Measurements from ENCODE around the gene MBOAT7. TPM values are rescaled to one million over a fixed set of nuclear protein-coding genes. Genes with fewer than 3 reads are reported as not detected.

MBOAT7 gene
- polyA plus RNA-seq, 1 donor from 2014 or later: 19.0 TPM

DNA sequence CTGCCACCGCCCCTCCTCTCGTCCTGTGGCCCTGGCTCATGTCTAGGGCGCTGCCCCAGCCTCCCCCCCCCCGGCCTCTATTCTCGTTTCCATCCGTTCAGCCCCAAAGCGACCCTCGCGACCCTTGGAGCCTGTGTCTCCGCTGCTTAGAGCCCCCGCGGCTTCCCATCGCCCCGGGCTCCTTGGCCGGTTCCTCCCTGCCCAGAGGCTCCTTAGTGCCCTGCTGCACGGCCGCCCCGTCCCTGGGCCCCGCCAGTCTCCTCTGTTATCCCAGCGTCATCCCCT is 61.0 kb downstream of the MBOAT7 start:
- no peaks in the 10 kb centered on the region for H3K9me3 ChIP-seq (ENCODE audit: low read length)
- H3K27me3 ChIP-seq (ENCODE audit: insufficient read depth, low read depth, low read length): no peaks in the 10 kb centered on the region
- TF ChIP-seq EZH2 (IDR thresholded peaks at IDR 0.05; ENCODE audit: borderline replicate concordance, insufficient read depth, low read length, poor library complexity, severe bottlenecking) (no peak), RAD21 (conservative IDR thresholded peaks at IDR 0.05) (no peak), POLR2AphosphoS5 (IDR thresholded peaks at IDR 0.05) (no peak), SMC3 (conservative IDR thresholded peaks at IDR 0.05; ENCODE audit: poor library complexity) (no peak), TAF1 (IDR thresholded peaks at IDR 0.05; ENCODE audit: low read depth) (no peak), EP300 (conservative IDR thresholded peaks at IDR 0.05; ENCODE audit: poor library complexity, severe bottlenecking) (no peak), MXI1 (conservative IDR thresholded peaks at IDR 0.05; ENCODE audit: poor library complexity, severe bottlenecking) (no peak)
- TF ChIP-seq, protein P1, sequence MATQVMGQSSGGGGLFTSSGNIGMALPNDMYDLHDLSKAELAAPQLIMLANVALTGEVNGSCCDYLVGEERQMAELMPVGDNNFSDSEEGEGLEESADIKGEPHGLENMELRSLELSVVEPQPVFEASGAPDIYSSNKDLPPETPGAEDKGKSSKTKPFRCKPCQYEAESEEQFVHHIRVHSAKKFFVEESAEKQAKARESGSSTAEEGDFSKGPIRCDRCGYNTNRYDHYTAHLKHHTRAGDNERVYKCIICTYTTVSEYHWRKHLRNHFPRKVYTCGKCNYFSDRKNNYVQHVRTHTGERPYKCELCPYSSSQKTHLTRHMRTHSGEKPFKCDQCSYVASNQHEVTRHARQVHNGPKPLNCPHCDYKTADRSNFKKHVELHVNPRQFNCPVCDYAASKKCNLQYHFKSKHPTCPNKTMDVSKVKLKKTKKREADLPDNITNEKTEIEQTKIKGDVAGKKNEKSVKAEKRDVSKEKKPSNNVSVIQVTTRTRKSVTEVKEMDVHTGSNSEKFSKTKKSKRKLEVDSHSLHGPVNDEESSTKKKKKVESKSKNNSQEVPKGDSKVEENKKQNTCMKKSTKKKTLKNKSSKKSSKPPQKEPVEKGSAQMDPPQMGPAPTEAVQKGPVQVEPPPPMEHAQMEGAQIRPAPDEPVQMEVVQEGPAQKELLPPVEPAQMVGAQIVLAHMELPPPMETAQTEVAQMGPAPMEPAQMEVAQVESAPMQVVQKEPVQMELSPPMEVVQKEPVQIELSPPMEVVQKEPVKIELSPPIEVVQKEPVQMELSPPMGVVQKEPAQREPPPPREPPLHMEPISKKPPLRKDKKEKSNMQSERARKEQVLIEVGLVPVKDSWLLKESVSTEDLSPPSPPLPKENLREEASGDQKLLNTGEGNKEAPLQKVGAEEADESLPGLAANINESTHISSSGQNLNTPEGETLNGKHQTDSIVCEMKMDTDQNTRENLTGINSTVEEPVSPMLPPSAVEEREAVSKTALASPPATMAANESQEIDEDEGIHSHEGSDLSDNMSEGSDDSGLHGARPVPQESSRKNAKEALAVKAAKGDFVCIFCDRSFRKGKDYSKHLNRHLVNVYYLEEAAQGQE (IDR thresholded peaks at IDR 0.05; ENCODE audit: borderline replicate concordance): no peak
- TF ChIP-seq, protein P2, sequence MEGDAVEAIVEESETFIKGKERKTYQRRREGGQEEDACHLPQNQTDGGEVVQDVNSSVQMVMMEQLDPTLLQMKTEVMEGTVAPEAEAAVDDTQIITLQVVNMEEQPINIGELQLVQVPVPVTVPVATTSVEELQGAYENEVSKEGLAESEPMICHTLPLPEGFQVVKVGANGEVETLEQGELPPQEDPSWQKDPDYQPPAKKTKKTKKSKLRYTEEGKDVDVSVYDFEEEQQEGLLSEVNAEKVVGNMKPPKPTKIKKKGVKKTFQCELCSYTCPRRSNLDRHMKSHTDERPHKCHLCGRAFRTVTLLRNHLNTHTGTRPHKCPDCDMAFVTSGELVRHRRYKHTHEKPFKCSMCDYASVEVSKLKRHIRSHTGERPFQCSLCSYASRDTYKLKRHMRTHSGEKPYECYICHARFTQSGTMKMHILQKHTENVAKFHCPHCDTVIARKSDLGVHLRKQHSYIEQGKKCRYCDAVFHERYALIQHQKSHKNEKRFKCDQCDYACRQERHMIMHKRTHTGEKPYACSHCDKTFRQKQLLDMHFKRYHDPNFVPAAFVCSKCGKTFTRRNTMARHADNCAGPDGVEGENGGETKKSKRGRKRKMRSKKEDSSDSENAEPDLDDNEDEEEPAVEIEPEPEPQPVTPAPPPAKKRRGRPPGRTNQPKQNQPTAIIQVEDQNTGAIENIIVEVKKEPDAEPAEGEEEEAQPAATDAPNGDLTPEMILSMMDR (IDR thresholded peaks at IDR 0.05; ENCODE audit: poor library complexity, severe bottlenecking): no peak
- H3K27ac ChIP-seq (ENCODE audit: low read length): no peak overlapping the region
- no peak overlapping the region for H3K4me3 ChIP-seq (ENCODE audit: low read length)
- no peak overlapping the region for H3K4me2 ChIP-seq (ENCODE audit: low read length)
- H4K20me1 ChIP-seq (ENCODE audit: insufficient read depth): no peaks in the 10 kb centered on the region
- no peak overlapping the region for H2AFZ ChIP-seq (ENCODE audit: low read depth, low read length)
- H3K36me3 ChIP-seq (ENCODE audit: insufficient read depth, low read length): no peaks in the 10 kb centered on the region
- H3K9me2 ChIP-seq (ENCODE audit: insufficient read depth, low read length): no peaks in the 10 kb centered on the region
- H3K9ac ChIP-seq (ENCODE audit: low read length): no peak overlapping the region
- no peaks in the 10 kb centered on the region for H3F3A ChIP-seq (ENCODE audit: insufficient read depth, low read length, poor library complexity, severe bottlenecking)
- no peaks in the 10 kb centered on the region for H3K79me2 ChIP-seq (replicated peaks; ENCODE audit: insufficient read depth, low read length)

DNA sequence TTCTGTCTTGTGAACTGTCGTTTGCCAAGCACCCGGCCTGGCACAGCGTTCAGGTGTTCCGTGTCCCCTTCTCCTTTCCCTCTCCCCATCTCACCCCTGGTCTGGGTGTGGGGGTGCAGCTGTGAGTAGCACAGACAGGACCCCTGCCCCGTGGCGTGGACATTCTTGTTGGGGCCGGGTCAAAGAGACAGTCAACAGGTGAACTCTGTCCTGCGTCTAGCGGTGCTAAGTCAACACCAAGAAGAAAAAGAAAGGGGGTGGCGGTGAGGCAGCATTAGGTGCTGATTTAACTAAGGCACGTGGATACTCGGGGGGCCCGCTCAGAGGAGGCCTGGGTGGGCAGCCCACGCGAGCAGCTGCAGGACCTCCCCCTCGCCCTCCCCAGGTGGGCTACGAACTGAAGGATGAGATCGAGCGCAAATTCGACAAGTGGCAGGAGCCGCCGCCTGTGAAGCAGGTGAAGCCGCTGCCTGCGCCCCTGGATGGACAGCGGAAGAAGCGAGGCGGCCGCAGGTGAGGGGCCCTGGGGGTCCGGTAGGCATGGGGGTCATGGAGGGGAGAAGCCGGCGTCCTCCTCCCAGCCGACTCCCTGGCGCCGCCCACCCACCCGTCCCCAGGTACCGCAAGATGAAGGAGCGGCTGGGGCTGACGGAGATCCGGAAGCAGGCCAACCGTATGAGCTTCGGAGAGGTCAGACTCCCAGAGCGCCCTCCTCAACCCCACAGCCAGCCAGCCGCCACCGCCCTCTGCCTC is 61.5 kb downstream of the MBOAT7 start:
- no peaks in the 10 kb centered on the region for H3K36me3 ChIP-seq (ENCODE audit: insufficient read depth, low read length)
- H2AFZ ChIP-seq (ENCODE audit: low read depth, low read length): no peak overlapping the region
- no peaks in the 10 kb centered on the region for H3K9me3 ChIP-seq (ENCODE audit: low read length)
- H3K79me2 ChIP-seq (replicated peaks; ENCODE audit: insufficient read depth, low read length): no peaks in the 10 kb centered on the region
- H3K27ac ChIP-seq (ENCODE audit: low read length): no peak overlapping the region
- no peak overlapping the region for H3K9ac ChIP-seq (ENCODE audit: low read length)
- H3F3A ChIP-seq (ENCODE audit: insufficient read depth, low read length, poor library complexity, severe bottlenecking): no peaks in the 10 kb centered on the region
- H3K4me2 ChIP-seq (ENCODE audit: low read length): no peak overlapping the region
- H3K9me2 ChIP-seq (ENCODE audit: insufficient read depth, low read length): no peaks in the 10 kb centered on the region
- no peaks in the 10 kb centered on the region for H4K20me1 ChIP-seq (ENCODE audit: insufficient read depth)
- no peaks in the 10 kb centered on the region for H3K27me3 ChIP-seq (ENCODE audit: insufficient read depth, low read depth, low read length)
- H3K4me3 ChIP-seq (ENCODE audit: low read length): no peak overlapping the region
- TF ChIP-seq, protein P1 (IDR thresholded peaks at IDR 0.05; ENCODE audit: borderline replicate concordance): no peak
- no peak for TF ChIP-seq EZH2 (IDR thresholded peaks at IDR 0.05; ENCODE audit: borderline replicate concordance, insufficient read depth, low read length, poor library complexity, severe bottlenecking)

Data from neural cell (in vitro differentiated cells).